GM12878 (cell line): ENCODE measurements around the gene TPK1. TPM values are rescaled to one million over a fixed set of nuclear protein-coding genes. Genes with fewer than 3 reads are reported as not detected.

Experiments used
- ATAC-seq: fragments of 200-7000 bp; cut with Tn5 transposase; 3 replicates; pipeline ENCODE4 v1.9.1; 2020; ENCODE audit warnings: mild to moderate bottlenecking, moderate library complexity
- BruUV-seq: library from RNA; stranded (reverse); fragments of 400-500 nt; replicated peaks from 2 replicates; lab custom pipeline; 2021; lab: Mats Ljungman, UMichigan
- CTCF ChIA-PET: fragments of 300-600 bp; sonication (Branson Sonifier 250); formaldehyde crosslinking; extraction: SDS; loops from one replicate; lab custom pipeline; 2021; ENCODE audit warnings: inconsistent platforms; lab: Yijun Ruan, JAX
- POLR2A ChIA-PET: fragments of 350-600 bp; formaldehyde crosslinking; extraction: SDS; loops from one replicate; lab custom pipeline; 2021; ENCODE audit warnings: inconsistent platforms; lab: Charles Lee
- RAD21 ChIA-PET: fragments of 300-600 bp; sonication (Branson Sonifier 250); formaldehyde crosslinking; loops from one replicate; lab custom pipeline; 2023; ENCODE audit warnings: antibody characterized with exemption; ENCODE audit not compliant: unreplicated experiment; lab: Charles Lee
- SMC1A ChIA-PET: fragments of 300-600 bp; sonication (Branson Sonifier 250); formaldehyde crosslinking; loops from one replicate; lab custom pipeline; 2023; ENCODE audit not compliant: unreplicated experiment, uncharacterized antibody; lab: Charles Lee
- DNase-seq: peaks from one replicate; pipeline ENCODE4 v3.0.0-alpha.2; 2011; ENCODE audit warnings: low read depth, low spot score
- FAIRE-seq: peaks from 3 replicates; lab custom pipeline; 2011; peaks lifted over from hg19 to GRCh38; lab: Jason Lieb, UNC
- H2AFZ ChIP-seq: 2 replicates; pipeline ENCODE4 v1.6.0; 2011; ENCODE audit warnings: low read depth, low read length, control low read depth; ENCODE audit not compliant: control insufficient read depth
- H3K27ac ChIP-seq: 2 replicates; pipeline ENCODE4 v1.5.1; 2011; ENCODE audit warnings: control low read depth; ENCODE audit not compliant: control insufficient read depth, insufficient read depth
- H3K27me3 ChIP-seq, 2 experiments: replicated peaks in 1 of 2; 2 replicates each; pipeline versions ENCODE4 v1.6.0 to v1.6.1; 2011; ENCODE audit warnings: low read length in 1 of 2; ENCODE audit not compliant: control insufficient read depth in 2 of 2, insufficient read depth in 2 of 2
- H3K36me3 ChIP-seq, 2 experiments: 2 replicates each; pipeline ENCODE4 v1.5.1; 2011; ENCODE audit warnings: low read length in 1 of 2; ENCODE audit not compliant: control insufficient read depth in 2 of 2, insufficient read depth in 2 of 2
- H3K4me1 ChIP-seq: 2 replicates; pipeline ENCODE4 v1.6.1; 2011; ENCODE audit warnings: mild to moderate bottlenecking, low read length, moderate library complexity, mixed read lengths; ENCODE audit not compliant: control insufficient read depth, insufficient read depth
- H3K4me2 ChIP-seq: 2 replicates; pipeline ENCODE4 v1.6.0; 2011; ENCODE audit warnings: control low read depth; ENCODE audit not compliant: control insufficient read depth, insufficient read depth
- H3K4me3 ChIP-seq: fragments of 200-600 bp; sonication (generic); 2 replicates; pipeline ENCODE4 v1.5.1; 2016
- H3K79me2 ChIP-seq: 2 replicates; pipeline ENCODE4 v1.6.0; 2011; ENCODE audit warnings: low read length; ENCODE audit not compliant: control insufficient read depth, insufficient read depth
- H3K9ac ChIP-seq: 2 replicates; pipeline ENCODE4 v1.8.0; 2011; ENCODE audit warnings: low read length, control low read depth, mixed read lengths; ENCODE audit not compliant: control insufficient read depth, insufficient read depth
- H3K9me3 ChIP-seq: replicated peaks from 3 replicates; pipeline ENCODE4 v1.5.1; 2011; ENCODE audit warnings: mild to moderate bottlenecking, low read length; ENCODE audit not compliant: control insufficient read depth, insufficient read depth
- H4K20me1 ChIP-seq: 2 replicates; pipeline ENCODE4 v1.6.0; 2011; ENCODE audit not compliant: control insufficient read depth, insufficient read depth
- GATAD2B ChIP-seq: fragments of 450-650 bp; conservative IDR thresholded peaks from 2 replicates; pipeline ENCODE4 v1.6.1; 2017; ENCODE audit warnings: low read depth, mild to moderate bottlenecking, moderate library complexity
- HDGF ChIP-seq: fragments of 450-650 bp; IDR thresholded peaks from 2 replicates; pipeline ENCODE4 v1.6.1; 2016; ENCODE audit warnings: antibody characterized with exemption
- RAD21 ChIP-seq: IDR thresholded peaks from 2 replicates; pipeline ENCODE4 v1.6.1; 2011; ENCODE audit warnings: mild to moderate bottlenecking, low read depth, low read length, moderate library complexity; ENCODE audit not compliant: insufficient read depth
- RAD51 ChIP-seq: fragments of 450-650 bp; IDR thresholded peaks from 2 replicates; pipeline ENCODE4 v1.6.1; 2016; ENCODE audit warnings: moderate library complexity, mild to moderate bottlenecking, inconsistent platforms
- SREBF2 ChIP-seq: IDR thresholded peaks from 2 replicates; pipeline ENCODE4 v1.6.1; 2012; ENCODE audit warnings: mild to moderate bottlenecking, low read length
- ZNF207 ChIP-seq: fragments of 450-650 bp; IDR thresholded peaks from 2 replicates; pipeline ENCODE4 v1.6.1; 2014; ENCODE audit warnings: antibody characterized with exemption, mild to moderate bottlenecking, borderline replicate concordance
- in situ Hi-C: fragments of 300-500 bp; cut with MboI; formaldehyde crosslinking; loops from 9 replicates; pipeline ENCODE4 v1.14.3; 2018; ENCODE audit warnings: mixed read lengths
- intact Hi-C: fragments of 100-400 bp; cut with micrococcal nuclease; formaldehyde crosslinking; loops from one replicate; pipeline ENCODE4 v1.14.2; 2022; ENCODE audit not compliant: unreplicated experiment
- polyA plus RNA-seq, 11 experiments: library from polyadenylated mRNA; depleted of rRNA in 4 of 11; unstranded in 6 of 11; stranded (reverse) in 5 of 11; fragments of >200 nt; fragmentation: Nextera tagmentation in 4 of 11; fragmentation: Illumina TruSeq in 1 of 11; extraction: Ambion mirVana in 4 of 11; extraction: Trizol in 1 of 11; gene quantifications; 1 replicate in 1 of 11; 2 replicates in 10 of 11; pipeline versions ENCODE4 v1.2.1 to v1.2.3, GENCODE V29; 2011 to 2016; ENCODE audit warnings: inconsistent platforms in 2 of 11, missing spikeins in 2 of 11, low read depth in 1 of 11
- total RNA-seq, 4 experiments: library from RNA; depleted of rRNA in 3 of 4; stranded (reverse); fragments of >200 nt in 3 of 4; fragmentation: Illumina TruSeq in 1 of 4; extraction: Trizol in 1 of 4; gene quantifications; 2 replicates each; pipeline versions ENCODE4 v1.2.1 to v1.2.3, GENCODE V29; 2013 to 2021
- TF ChIP-seq, protein P1 (sequence below): fragments of 450-650 bp; IDR thresholded peaks from 2 replicates; pipeline ENCODE4 v1.6.1; 2016; ENCODE audit warnings: mild to moderate bottlenecking, moderate library complexity, borderline replicate concordance

TPK1 gene
- total and polyA plus RNA-seq, 10 of the 15 experiments (the other 5 are each of a cell fraction or from before 2014, with no cell fraction given) = 7.1 to 19.0 (median 9.3) TPM

- RAD21 ChIA-PET = no interaction called here
- CTCF ChIA-PET = no interaction called here
- in situ Hi-C loops (no loop called here), intact Hi-C loops (no loop called here)
- BruUV-seq = no TSS peak
- no peaks in the 10 kb centered on the region for H3K79me2 ChIP-seq
- H2AFZ ChIP-seq = no peak overlapping the region
- SMC1A ChIA-PET = no interaction called here
- H3K9ac ChIP-seq = no peak overlapping the region
- H3K27ac ChIP-seq = no peak overlapping the region
- no peaks in the 10 kb centered on the region for H3K36me3 ChIP-seq
- FAIRE-seq = no peak
- POLR2A ChIA-PET = no interaction called here
- no peaks in the 10 kb centered on the region; the same call in 2 of the 3 replicates for H3K9me3 ChIP-seq
- no peaks in the 10 kb centered on the region for H4K20me1 ChIP-seq
- H3K4me3 ChIP-seq = no peak overlapping the region
- DNase-seq = no peak
- H3K27me3 ChIP-seq = no peaks in the 10 kb centered on the region
- no peak overlapping the region for H3K4me2 ChIP-seq
- H3K4me1 ChIP-seq = no peaks in the 10 kb centered on the region
- ATAC-seq = no peak
- no peak for TF ChIP-seq GATAD2B
- TF ChIP-seq HDGF = no peak
- no peak for TF ChIP-seq RAD21
- TF ChIP-seq, protein P1, sequence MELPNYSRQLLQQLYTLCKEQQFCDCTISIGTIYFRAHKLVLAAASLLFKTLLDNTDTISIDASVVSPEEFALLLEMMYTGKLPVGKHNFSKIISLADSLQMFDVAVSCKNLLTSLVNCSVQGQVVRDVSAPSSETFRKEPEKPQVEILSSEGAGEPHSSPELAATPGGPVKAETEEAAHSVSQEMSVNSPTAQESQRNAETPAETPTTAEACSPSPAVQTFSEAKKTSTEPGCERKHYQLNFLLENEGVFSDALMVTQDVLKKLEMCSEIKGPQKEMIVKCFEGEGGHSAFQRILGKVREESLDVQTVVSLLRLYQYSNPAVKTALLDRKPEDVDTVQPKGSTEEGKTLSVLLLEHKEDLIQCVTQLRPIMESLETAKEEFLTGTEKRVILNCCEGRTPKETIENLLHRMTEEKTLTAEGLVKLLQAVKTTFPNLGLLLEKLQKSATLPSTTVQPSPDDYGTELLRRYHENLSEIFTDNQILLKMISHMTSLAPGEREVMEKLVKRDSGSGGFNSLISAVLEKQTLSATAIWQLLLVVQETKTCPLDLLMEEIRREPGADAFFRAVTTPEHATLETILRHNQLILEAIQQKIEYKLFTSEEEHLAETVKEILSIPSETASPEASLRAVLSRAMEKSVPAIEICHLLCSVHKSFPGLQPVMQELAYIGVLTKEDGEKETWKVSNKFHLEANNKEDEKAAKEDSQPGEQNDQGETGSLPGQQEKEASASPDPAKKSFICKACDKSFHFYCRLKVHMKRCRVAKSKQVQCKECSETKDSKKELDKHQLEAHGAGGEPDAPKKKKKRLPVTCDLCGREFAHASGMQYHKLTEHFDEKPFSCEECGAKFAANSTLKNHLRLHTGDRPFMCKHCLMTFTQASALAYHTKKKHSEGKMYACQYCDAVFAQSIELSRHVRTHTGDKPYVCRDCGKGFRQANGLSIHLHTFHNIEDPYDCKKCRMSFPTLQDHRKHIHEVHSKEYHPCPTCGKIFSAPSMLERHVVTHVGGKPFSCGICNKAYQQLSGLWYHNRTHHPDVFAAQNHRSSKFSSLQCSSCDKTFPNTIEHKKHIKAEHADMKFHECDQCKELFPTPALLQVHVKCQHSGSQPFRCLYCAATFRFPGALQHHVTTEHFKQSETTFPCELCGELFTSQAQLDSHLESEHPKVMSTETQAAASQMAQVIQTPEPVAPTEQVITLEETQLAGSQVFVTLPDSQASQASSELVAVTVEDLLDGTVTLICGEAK = no peak
- no peak for TF ChIP-seq SREBF2
- no peak for TF ChIP-seq ZNF207
- no peak for TF ChIP-seq RAD51
Measured at GRCh38 chr7:144629598-144629997, 206.3 kb downstream of the TPK1 start.
